ENCODE measurements around the gene U2AF1L4. TPM values are rescaled to one million over a fixed set of nuclear protein-coding genes. Genes with fewer than 3 reads are reported as not detected.

The U2AF1L4 gene
- total and polyA plus RNA-seq, 10 of the 15 experiments (the other 5 are each of a cell fraction or from before 2014, with no cell fraction given): 7.9 to 21.6 (median 15.1) TPM

- TF ChIP-seq PKNOX1 (IDR thresholded peaks at IDR 0.05): peak; percentile 60
- TF ChIP-seq SRF (IDR thresholded peaks at IDR 0.05; ENCODE audit: low read depth in 2 of 2, low read length in 2 of 2): 0 out of 4 replicates have a peak, but pooled peaks of 1 of the 2 experiments have one; percentile 48
- TF ChIP-seq NKRF (conservative IDR thresholded peaks at IDR 0.05): no peak
- TF ChIP-seq FOXM1 (IDR thresholded peaks at IDR 0.05; ENCODE audit: low read depth, low read length): peak; percentile 52; the same call in 1 of the 2 replicates
- peak; percentile 52; the same call in 1 of the 2 replicates for TF ChIP-seq CREB1 (IDR thresholded peaks at IDR 0.05; ENCODE audit: low read depth)
- TF ChIP-seq ZNF384 (IDR thresholded peaks at IDR 0.05; ENCODE audit: borderline replicate concordance, low read depth, low read length): no peak
- TF ChIP-seq REST (IDR thresholded peaks at IDR 0.05; ENCODE audit: low read depth, low read length): no peak
- TF ChIP-seq ETV6 (conservative IDR thresholded peaks at IDR 0.05 in 1 of 2, IDR thresholded peaks at IDR 0.05 in 1 of 2; ENCODE audit: borderline replicate concordance in 1 of 2, low read depth in 1 of 2): no peak
- no peak for TF ChIP-seq SREBF2 (IDR thresholded peaks at IDR 0.05; ENCODE audit: low read length)
- TF ChIP-seq IKZF1 (conservative IDR thresholded peaks at IDR 0.05): peak; percentile 40; the same call in 1 of the 2 replicates
- peak; percentile 99 for TF ChIP-seq CTCF (IDR thresholded peaks at IDR 0.05 in 2 of 3, conservative IDR thresholded peaks at IDR 0.05 in 1 of 3; ENCODE audit: control insufficient read depth in 2 of 3, extremely low read depth in 1 of 3, insufficient read depth in 1 of 3, low read depth in 3 of 3, low read length in 3 of 3)
- TF ChIP-seq ZNF207 (IDR thresholded peaks at IDR 0.05; ENCODE audit: borderline replicate concordance): peak; percentile 9; the same call in 1 of the 2 replicates
- TF ChIP-seq WRNIP1 (IDR thresholded peaks at IDR 0.05; ENCODE audit: borderline replicate concordance, low read depth, low read length): peak; percentile 94; the same call in 1 of the 2 replicates
- no peak for TF ChIP-seq MAX (IDR thresholded peaks at IDR 0.05; ENCODE audit: low read depth, low read length)
- TF ChIP-seq MTA3 (IDR thresholded peaks at IDR 0.05; ENCODE audit: borderline replicate concordance, low read length): no peak
- TF ChIP-seq SMARCA5 (IDR thresholded peaks at IDR 0.05): peak; percentile 97
- no peak for TF ChIP-seq ZNF217 (IDR thresholded peaks at IDR 0.05)
These were observed 51.2 kb downstream of the U2AF1L4 start (continued) for GRCh38 chr19:35693835-35694599.

Data from GM12878 (cell line).